PC-9 (cell line): ENCODE results near the gene NOS1AP. TPM values are rescaled to one million over a fixed set of nuclear protein-coding genes. Genes with fewer than 3 reads are reported as not detected.

Source experiments
- BruUV-seq: library from RNA; stranded (reverse); fragments of 400-500 nt; replicated peaks from 2 replicates; lab custom pipeline; 2021; lab: Mats Ljungman, UMichigan
- CTCF ChIA-PET: fragments of 300-600 bp; sonication (Branson Sonifier 250); formaldehyde crosslinking; loops from one replicate; lab custom pipeline; 2022; ENCODE audit warnings: antibody characterized with exemption; lab: Charles Lee
- POLR2A ChIA-PET: fragments of 300-600 bp; sonication (Branson Sonifier 250); formaldehyde crosslinking; loops from one replicate; lab custom pipeline; 2022; ENCODE audit warnings: antibody characterized with exemption; ENCODE audit not compliant: unreplicated experiment; lab: Charles Lee
- DNase-seq, 2 experiments: peaks; one replicate each; pipeline versions ENCODE4 v3.0.0 to v3.0.0-alpha.2; 2015 to 2022; ENCODE audit warnings: mixed read lengths in 1 of 2
- H2AFZ ChIP-seq: fragments of 200-600 bp; sonication (generic); 2 replicates; pipeline ENCODE4 v1.8.1; 2017; ENCODE audit warnings: antibody characterized with exemption
- H3F3A ChIP-seq: fragments of 200-600 bp; sonication (generic); 2 replicates; pipeline ENCODE4 v1.8.1; 2017; ENCODE audit warnings: antibody characterized with exemption, mild to moderate bottlenecking, low read depth; ENCODE audit not compliant: insufficient read depth
- H3K27ac ChIP-seq: fragments of 200-600 bp; sonication (generic); 2 replicates; pipeline ENCODE4 v1.6.1; 2016; ENCODE audit warnings: mixed run types
- H3K27me3 ChIP-seq: fragments of 200-600 bp; sonication (generic); 2 replicates; pipeline ENCODE4 v1.6.1; 2016; ENCODE audit warnings: low read depth, mixed run types; ENCODE audit not compliant: insufficient read depth
- H3K36me3 ChIP-seq: fragments of 200-600 bp; sonication (generic); 2 replicates; pipeline ENCODE4 v1.6.1; 2016; ENCODE audit warnings: low read depth, mixed run types
- H3K4me1 ChIP-seq: fragments of 200-600 bp; sonication (generic); replicated peaks from 2 replicates; pipeline ENCODE4 v1.6.1; 2016; ENCODE audit warnings: mixed run types; ENCODE audit not compliant: insufficient read depth
- H3K4me2 ChIP-seq: fragments of 200-600 bp; sonication (generic); 2 replicates; pipeline ENCODE4 v1.6.1; 2017; ENCODE audit warnings: mixed run types
- H3K4me3 ChIP-seq: fragments of 200-600 bp; sonication (generic); 2 replicates; pipeline ENCODE4 v1.6.1; 2016; ENCODE audit warnings: mixed run types
- H3K79me2 ChIP-seq: fragments of 200-600 bp; sonication (generic); 2 replicates; pipeline ENCODE4 v1.6.1; 2017; ENCODE audit warnings: low read depth, mixed run types
- H3K9me2 ChIP-seq: fragments of 200-600 bp; sonication (generic); 2 replicates; pipeline ENCODE4 v1.8.1; 2017; ENCODE audit warnings: mild to moderate bottlenecking; ENCODE audit not compliant: insufficient read depth
- H3K9me3 ChIP-seq: fragments of 200-600 bp; sonication (generic); 2 replicates; pipeline ENCODE4 v1.8.1; 2016; ENCODE audit warnings: low read depth; ENCODE audit not compliant: insufficient read depth
- H4K20me1 ChIP-seq: fragments of 200-600 bp; sonication (generic); 2 replicates; pipeline ENCODE4 v1.8.1; 2017; ENCODE audit not compliant: insufficient read depth
- CTCF ChIP-seq: fragments of 200-600 bp; sonication (generic); conservative IDR thresholded peaks from 2 replicates; pipeline ENCODE4 v1.6.1; 2017; ENCODE audit warnings: mixed run types, antibody characterized with exemption, mild to moderate bottlenecking, moderate library complexity
- EZH2 ChIP-seq: fragments of 200-600 bp; sonication (generic); IDR thresholded peaks from 2 replicates; pipeline ENCODE4 v1.8.0; 2017; ENCODE audit warnings: antibody characterized with exemption, low read depth
- intact Hi-C: fragments of 100-400 bp; cut with micrococcal nuclease; formaldehyde crosslinking; loops from one replicate; pipeline ENCODE4 v1.10.0; 2022; ENCODE audit not compliant: unreplicated experiment
- total RNA-seq: library from RNA; stranded (reverse); gene quantifications from 2 replicates; pipeline ENCODE4 v1.2.3, GENCODE V29; 2021

NOS1AP gene
- total RNA-seq, 1 experiment from 2014 or later, result 9.9 TPM

DNA sequence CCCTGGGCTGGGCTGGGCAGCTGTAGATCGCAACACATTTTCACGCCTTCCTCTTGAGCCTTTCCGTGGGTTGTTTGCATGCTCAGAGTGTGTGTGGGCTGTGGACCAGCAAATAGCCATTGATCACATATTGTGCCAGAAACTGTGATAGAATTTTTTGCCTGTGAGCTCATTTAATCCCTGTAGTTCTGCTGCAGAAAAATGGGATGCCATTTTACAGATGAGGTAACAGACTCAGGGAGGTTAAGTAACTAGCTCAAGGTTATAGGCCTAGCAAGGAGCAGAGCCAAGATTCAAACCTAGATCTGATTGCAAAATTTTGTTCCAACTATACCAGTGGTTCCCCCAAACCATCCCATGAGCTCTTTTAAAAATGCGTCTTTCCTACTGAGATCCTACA lies 296.7 kb downstream of the NOS1AP start:
- Histone ChIP-seq H3K27me3 (no peaks in the 10 kb centered on the region), H3K9me3 (no peaks in the 10 kb centered on the region), H3K4me3 (no peak overlapping the region), H3K36me3 (no peaks in the 10 kb centered on the region; the same call in 1 of the 2 replicates), H2AFZ (no peak overlapping the region), H3K9me2 (no peaks in the 10 kb centered on the region), H3K27ac (no peak overlapping the region), H4K20me1 (no peaks in the 10 kb centered on the region), H3K4me1 (no peaks in the 10 kb centered on the region), H3K4me2 (no peak overlapping the region), H3F3A (no peaks in the 10 kb centered on the region), H3K79me2 (no peaks in the 10 kb centered on the region)
- DNase-seq, result no peak
- ChIA-PET POLR2A (no interaction called here), CTCF (no interaction called here)
- intact Hi-C loops, result no loop called here
- TF ChIP-seq CTCF (no peak), EZH2 (no peak)
- BruUV-seq, result no TSS peak

GRCh38 chr1:162366671-162367070 lies 297.2 kb downstream of the NOS1AP start:
- Histone ChIP-seq H2AFZ (no peak overlapping the region), H3K4me3 (no peak overlapping the region), H3K27me3 (no peaks in the 10 kb centered on the region), H3K27ac (no peak overlapping the region), H4K20me1 (no peaks in the 10 kb centered on the region), H3F3A (no peaks in the 10 kb centered on the region), H3K9me2 (no peaks in the 10 kb centered on the region), H3K9me3 (no peaks in the 10 kb centered on the region), H3K36me3 (no peaks in the 10 kb centered on the region; the same call in 1 of the 2 replicates), H3K4me2 (no peak overlapping the region), H3K79me2 (no peaks in the 10 kb centered on the region), H3K4me1 (peaks cover 1% of the 10 kb centered on the region; the same call in 1 of the 2 replicates)
- no peak for DNase-seq
- no TSS peak for BruUV-seq
- CTCF ChIA-PET, result no interaction called here
- TF ChIP-seq CTCF, result no peak
- TF ChIP-seq EZH2, result no peak
- intact Hi-C loops, result no loop called here
- POLR2A ChIA-PET, result no interaction called here

DNA sequence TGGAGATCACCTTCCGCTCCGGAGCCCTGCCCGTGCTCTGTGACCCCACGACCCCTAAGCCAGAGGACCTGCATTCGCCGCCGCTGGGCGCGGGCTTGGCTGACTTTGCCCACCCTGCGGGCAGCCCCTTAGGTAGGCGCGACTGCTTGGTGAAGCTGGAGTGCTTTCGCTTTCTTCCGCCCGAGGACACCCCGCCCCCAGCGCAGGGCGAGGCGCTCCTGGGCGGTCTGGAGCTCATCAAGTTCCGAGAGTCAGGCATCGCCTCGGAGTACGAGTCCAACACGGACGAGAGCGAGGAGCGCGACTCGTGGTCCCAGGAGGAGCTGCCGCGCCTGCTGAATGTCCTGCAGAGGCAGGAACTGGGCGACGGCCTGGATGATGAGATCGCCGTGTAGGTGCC lies 297.6 kb downstream of the NOS1AP start:
- H2AFZ ChIP-seq, result no peak overlapping the region
- H4K20me1 ChIP-seq, result no peaks in the 10 kb centered on the region
- CTCF ChIA-PET, result no interaction called here

More for the DNA sequence above, 297.6 kb downstream of the NOS1AP start:
- Histone ChIP-seq H3K4me3 (no peak overlapping the region), H3K79me2 (no peaks in the 10 kb centered on the region), H3K4me2 (no peak overlapping the region), H3F3A (no peaks in the 10 kb centered on the region), H3K27me3 (no peaks in the 10 kb centered on the region), H3K4me1 (peaks cover 5% of the 10 kb centered on the region; the same call in 1 of the 2 replicates), H3K36me3 (no peaks in the 10 kb centered on the region; the same call in 1 of the 2 replicates), H3K9me2 (no peaks in the 10 kb centered on the region), H3K27ac (no peak overlapping the region), H3K9me3 (no peaks in the 10 kb centered on the region)
- POLR2A ChIA-PET, result no interaction called here
- TF ChIP-seq EZH2 (no peak), CTCF (no peak)
- BruUV-seq, result no TSS peak
- DNase-seq, result no peak
- intact Hi-C loops, result no loop called here
